ENCODE results near the gene SUSD4. TPM values are rescaled to one million over a fixed set of nuclear protein-coding genes. Genes with fewer than 3 reads are reported as not detected.

The SUSD4 gene
- total and polyA plus RNA-seq, 2 of the 8 experiments (the other 6 are each of a cell fraction or from before 2014, with no cell fraction given), result 3.9 to 5.2 TPM

GRCh38 chr1:223403184-223403815, 39.3 kb upstream of the SUSD4 start (continued):
- TF ChIP-seq RBBP5 (IDR thresholded peaks at IDR 0.05; ENCODE audit: borderline replicate concordance, low read depth, low read length) (no peak), SP4 (IDR thresholded peaks at IDR 0.05; ENCODE audit: low read length) (no peak), ATF2 (IDR thresholded peaks at IDR 0.05; ENCODE audit: low read length) (no peak), POU5F1 (IDR thresholded peaks at IDR 0.05; ENCODE audit: low read depth, low read length) (no peak), TEAD4 (IDR thresholded peaks at IDR 0.05; ENCODE audit: low read depth, low read length) (no peak), SIRT6 (IDR thresholded peaks at IDR 0.05; ENCODE audit: low read length) (no peak), CEBPB (IDR thresholded peaks at IDR 0.05; ENCODE audit: low read depth, low read length) (no peak), POLR2AphosphoS5 (IDR thresholded peaks at IDR 0.05; ENCODE audit: low read depth, low read length) (no peak), CBX8 (IDR thresholded peaks at IDR 0.05; ENCODE audit: borderline replicate concordance, low read depth, low read length) (no peak), KDM5A (IDR thresholded peaks at IDR 0.05; ENCODE audit: low read length) (no peak)

All from H1 (cell line).